Head of caudate nucleus (tissue), 42 donors: ENCODE results near the gene MASTL.
A peak's percentile ranks its signal among the peaks of the same experiment; 100 is the strongest.
"Not testable (repeated sequence)": the region's sequence is repeated elsewhere in the genome, so short reads cannot be mapped to it uniquely, and the experiment has no call there.

Experiments
- DNase-seq, 42 donors: peaks; one replicate each; pipeline versions ENCODE4 v3.0.0 to v3.0.0-alpha.2; 2020 to 2021; ENCODE audit warnings: mixed read lengths in 7 of 42
- intact Hi-C: fragments of 100-400 bp; cut with DNase I; formaldehyde crosslinking; loops from one replicate; pipeline ENCODE4 v1.15.0; 2022

Gene MASTL

DNA sequence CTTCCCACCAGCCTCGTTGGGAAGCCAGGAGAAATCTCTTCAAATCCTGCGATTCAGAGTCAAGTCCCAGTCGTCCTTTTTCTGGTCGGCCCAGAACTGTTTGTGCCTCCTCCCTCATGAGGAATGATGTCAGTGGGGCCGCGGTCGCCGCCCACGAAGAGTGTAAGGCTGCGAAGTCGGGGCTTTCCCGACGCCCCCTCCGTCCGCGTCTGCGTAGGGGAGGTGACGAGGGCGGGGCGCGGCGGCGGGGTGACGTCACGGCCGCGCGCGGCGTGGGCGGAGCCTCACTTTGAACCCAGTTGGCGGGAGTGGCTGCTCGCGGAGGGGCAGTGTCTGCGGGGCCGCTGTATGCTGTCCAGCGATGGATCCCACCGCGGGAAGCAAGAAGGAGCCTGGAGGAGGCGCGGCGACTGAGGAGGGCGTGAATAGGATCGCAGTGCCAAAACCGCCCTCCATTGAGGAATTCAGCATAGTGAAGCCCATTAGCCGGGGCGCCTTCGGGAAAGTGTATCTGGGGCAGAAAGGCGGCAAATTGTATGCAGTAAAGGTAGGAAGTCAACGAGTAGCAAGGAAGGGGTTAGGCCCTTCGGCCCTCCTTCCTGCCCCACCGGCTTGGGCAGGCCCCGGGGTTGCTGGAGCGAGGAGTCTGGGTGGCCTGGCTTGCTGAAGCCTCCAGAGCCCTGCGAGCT, at the start of gene MASTL:
Gene MASTL (plus strand): TSS at position 287 of the 689 bp plus-strand sequence. CDS start 75 bp downstream, at position 362.
- DNase-seq, result peak; percentile 82 to 97 (median 92)
- intact Hi-C loops, result loop anchor here (2.0 kb wide), 2 partner anchors 54 to 86 kb away; partner anchors contain the start of genes ACBD5 and ANKRD26

DNA sequence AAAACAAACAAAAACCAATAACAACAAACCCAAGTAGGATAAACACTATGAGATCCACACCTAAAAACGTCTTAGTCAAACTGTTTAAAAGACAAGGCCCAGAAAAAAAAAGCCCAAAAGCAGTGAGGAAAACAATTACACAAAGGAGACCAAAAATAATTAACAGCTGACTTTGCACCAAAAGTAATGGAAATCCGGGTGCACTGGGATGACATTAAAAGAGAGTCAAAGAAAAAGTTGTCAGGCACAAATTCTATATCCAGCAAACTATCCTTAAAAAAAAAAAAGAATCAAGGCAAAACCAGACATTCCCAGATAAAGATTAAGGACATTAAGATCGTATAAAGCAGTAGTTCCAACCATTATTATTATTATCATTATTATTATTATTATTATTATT, 47.0 kb upstream of the MASTL start:
- DNase-seq, result no peak
- intact Hi-C loops, result no loop called here

DNA sequence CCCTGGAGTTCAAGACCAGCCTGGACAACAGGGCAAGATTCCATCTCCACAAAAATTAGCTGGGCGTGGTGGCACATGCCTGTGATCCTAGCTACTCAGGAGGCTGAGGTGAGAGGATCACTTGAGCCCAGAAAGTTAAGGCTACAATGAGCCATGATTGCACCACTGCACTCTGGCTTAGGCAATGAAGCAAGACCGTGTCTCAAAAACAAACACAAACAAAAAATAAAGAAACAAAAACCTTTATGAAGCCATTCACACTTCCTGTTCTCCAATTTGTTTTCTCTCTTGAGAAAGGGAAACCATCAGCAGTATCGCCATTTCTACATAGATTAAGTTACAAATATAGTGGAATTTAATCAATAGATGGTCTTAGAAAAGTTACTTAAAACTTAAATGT, 20.8 kb upstream of the MASTL start:
- intact Hi-C loops, result no loop called here
- no peak for DNase-seq

GRCh38 chr10:27138277-27138676, 16.9 kb upstream of the MASTL start:
- intact Hi-C loops, result no loop called here
- DNase-seq, result no peak

DNA sequence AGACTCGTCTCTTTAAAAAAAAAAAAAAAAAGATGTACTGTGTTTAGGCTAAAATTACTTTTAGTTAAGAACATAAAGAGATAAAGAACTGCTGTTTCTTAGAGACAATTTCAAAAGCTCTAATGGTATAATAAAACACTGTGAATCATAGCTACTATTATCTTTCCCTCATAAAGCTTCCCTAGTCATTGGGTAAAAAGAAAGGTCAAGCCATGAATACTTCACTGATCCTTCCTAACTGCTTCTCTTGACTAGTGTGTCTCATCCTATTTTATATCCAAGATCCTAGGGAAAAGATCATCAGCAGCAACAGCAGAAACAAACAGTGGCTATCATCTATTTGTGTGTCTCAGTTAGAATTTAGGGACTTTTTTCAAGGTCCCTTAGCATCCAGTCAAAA, 11.5 kb upstream of the MASTL start:
- intact Hi-C loops, result no loop called here
- no peak for DNase-seq

- no peak for DNase-seq
- intact Hi-C loops, result no loop called here
These were observed 9.2 kb upstream of the MASTL start for GRCh38 chr10:27145937-27146336.

DNA sequence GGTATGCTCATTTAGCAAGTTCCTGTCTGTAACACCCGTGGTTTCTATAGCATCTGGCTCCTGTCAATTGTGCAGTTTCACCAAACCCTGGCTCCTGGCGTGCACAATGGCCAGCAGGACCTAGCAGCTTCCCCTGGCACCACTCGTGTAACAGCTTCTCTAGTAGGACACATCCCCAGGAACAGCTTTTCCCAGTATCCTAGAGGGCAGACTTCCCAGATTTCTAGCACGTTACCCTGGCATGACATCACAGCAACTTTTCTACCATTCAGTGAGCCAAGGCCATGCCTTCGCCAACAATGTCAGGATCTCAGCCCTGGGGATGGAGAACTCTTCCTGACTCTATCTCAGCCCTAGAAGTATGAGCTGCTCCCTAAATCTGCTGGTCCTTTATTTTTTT, 7.5 kb upstream of the MASTL start:
- DNase-seq, result no peak
- intact Hi-C loops, result no loop called here

GRCh38 chr10:27150261-27150660, 4.9 kb upstream of the MASTL start:
- intact Hi-C loops, result no loop called here
- no peak for DNase-seq

DNA sequence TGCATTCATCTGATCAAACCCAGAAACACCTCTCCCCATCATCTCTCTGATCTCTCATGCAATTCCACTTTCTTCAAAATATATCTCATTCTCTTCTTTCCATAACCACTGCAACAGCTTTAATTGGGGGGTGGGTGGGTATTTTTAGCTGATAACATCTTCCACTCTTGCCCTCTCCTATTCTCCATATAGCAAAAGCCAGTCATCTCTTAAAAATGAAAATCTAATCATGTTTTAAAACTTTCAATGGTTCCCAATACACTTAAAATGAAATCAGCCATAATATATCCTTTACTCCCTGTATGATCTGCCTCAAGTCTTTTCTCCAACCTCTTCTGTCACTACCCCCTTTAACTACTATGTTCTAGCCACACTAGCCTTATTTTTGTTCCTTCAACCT, 2.5 kb upstream of the MASTL start:
- intact Hi-C loops, result no loop called here

DNA sequence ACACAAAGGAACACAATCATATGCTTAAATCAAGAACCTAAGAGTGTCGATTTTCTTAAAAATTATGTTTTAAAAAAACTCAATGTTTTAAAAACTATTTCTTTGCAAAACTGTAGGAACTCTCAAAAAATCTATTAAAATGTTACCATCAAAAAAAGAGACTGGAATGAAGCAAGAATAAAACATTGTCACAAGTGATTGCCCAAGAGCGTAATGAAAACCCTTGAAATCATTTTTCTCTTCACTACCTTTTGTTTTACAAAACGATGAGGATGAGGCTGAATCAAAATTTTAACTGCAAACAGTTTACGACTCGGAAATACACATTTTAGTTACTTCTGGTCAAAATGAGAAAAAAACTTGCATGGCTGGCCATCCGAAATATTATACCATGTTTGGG, 1.8 kb upstream of the MASTL start:
- no peak for DNase-seq
- intact Hi-C loops, result no loop called here

More for the DNA sequence above, 2.5 kb upstream of the MASTL start:
- DNase-seq, result no peak

- peak in 22 of 42 donors; percentile 6 to 56 (median 31) for DNase-seq
These were observed 1.3 kb upstream of the MASTL start for GRCh38 chr10:27153845-27154193.

GRCh38 chr10:27156566-27156965, 1.4 kb downstream of the MASTL start:
- intact Hi-C loops, DNase-seq: not testable (repeated sequence)

More at GRCh38 chr10:27153845-27154193, 1.3 kb upstream of the MASTL start:
- intact Hi-C loops, result loop anchor here (2.0 kb wide), 2 partner anchors 53 to 87 kb away; partner anchors contain the start of genes ACBD5 and ANKRD26

DNA sequence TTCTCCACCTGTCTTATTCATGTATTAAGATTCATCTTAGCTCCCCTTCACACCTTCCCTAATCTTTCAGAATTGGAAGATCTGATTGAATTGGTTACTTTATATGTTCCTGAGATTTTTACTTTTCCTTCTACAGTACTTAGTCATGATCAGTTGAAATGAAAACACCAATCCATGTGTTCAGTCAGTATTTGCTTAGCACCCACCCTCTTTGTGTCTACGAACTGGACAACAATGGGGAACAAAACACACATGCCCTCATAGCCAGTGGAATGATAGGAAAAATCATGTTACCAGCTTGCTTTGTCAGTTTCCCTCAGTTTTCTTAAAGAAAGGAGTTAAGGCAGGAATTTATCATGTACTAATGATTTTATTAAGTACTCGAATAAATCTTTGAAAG, 2.0 kb downstream of the MASTL start:
- intact Hi-C loops, result no loop called here
- no peak for DNase-seq

GRCh38 chr10:27158421-27158820, 3.3 kb downstream of the MASTL start:
- intact Hi-C loops, result no loop called here
- DNase-seq, result no peak

- no peak for DNase-seq
- intact Hi-C loops, result no loop called here
These were observed 14.7 kb downstream of the MASTL start for GRCh38 chr10:27169849-27170248.

DNA sequence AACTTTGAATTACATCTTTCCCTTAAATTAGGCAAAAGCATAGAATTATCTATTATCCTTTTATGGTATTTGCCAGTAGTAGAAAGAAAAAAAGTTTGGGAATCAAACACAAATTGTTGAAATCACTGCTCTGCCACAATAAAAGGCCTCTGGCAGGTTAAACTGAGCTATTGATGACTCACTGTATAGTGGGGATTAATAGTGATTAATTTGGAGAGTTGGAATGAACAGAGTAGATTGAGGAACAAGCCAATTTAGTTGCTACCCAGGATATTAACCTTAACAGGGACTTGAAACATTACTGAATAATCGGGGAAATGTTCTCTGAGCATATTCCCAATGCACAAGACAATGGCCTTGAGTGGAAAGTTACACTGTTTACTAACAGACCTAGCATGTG, 33.1 kb downstream of the MASTL start:
- no peak for DNase-seq
- intact Hi-C loops, result no loop called here

DNA sequence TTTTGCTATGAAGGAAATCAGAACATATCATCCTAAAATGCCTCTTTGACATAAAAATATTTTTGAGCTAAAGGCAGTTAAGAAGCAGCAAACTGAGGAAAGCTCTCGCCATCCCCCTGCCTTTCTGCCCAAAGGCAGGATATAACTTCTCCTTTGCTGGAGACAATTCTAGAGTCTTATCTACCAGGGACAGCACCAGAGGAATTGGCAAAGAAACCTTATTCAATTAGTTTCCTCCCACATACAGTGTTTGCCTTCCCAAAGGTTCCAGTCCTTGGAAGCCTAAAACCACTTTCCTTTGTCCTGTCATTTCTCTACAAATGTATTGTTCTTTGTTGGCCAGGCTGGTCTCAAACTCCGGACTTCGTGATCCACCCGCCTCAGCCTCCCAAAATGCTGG, 33.7 kb downstream of the MASTL start:
- intact Hi-C loops, result no loop called here
- no peak for DNase-seq

DNA sequence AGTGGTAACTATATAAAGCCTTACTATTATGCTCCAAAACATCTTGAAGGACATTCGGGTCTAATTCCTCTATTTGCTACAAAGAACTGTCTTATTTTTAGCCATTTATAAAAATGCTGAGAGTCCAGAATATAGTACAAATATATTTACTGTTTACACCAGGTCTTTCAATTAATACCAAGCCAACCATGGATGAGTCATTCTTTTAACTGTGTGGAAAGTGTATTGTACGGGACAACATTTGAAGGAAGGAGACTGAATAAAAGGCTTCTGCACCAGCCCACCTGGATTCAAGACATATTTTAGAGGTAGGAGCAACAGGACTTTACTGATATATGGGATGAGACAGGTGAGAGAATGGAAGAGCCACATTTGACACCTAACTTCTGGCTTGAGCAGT, 35.4 kb downstream of the MASTL start:
- no peak for DNase-seq
- intact Hi-C loops, result no loop called here

- intact Hi-C loops, result no loop called here
- DNase-seq, result peak in 18 of 42 donors; percentile 4 to 72 (median 28)
These were observed 37.1 kb downstream of the MASTL start for GRCh38 chr10:27192284-27192683.

DNA sequence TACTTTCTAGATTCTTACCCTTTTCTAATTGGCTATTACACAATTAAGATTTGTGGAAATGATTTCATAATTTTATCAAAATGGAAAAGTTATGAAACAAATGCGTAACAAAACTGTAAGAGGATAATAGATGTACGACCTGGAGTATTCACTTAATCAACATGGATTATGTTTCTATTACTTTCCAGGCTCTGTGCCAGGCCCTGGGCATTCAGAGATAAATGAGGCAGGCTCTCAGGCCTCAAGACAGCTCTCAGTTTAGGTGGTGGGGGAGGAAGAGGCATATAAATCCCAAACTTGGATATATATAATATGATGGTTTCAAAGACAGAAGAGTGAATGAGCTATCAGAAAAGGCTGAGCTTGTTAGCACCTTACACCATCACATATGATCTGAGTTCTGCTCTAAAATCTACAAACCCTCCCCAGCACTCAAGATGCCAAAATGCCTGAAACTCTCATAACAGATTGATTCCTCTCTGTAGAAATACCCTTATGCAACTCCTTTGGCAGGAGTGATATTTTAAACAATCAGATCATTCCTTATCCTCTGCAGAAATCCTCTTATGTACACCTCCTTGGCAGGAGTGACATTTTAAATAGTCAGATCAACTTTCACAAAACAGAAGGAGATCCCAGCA, 42.9 kb downstream of the MASTL start:
- peak in 2 of 42 donors; percentile 6 to 12 for DNase-seq
- intact Hi-C loops, result no loop called here

DNA sequence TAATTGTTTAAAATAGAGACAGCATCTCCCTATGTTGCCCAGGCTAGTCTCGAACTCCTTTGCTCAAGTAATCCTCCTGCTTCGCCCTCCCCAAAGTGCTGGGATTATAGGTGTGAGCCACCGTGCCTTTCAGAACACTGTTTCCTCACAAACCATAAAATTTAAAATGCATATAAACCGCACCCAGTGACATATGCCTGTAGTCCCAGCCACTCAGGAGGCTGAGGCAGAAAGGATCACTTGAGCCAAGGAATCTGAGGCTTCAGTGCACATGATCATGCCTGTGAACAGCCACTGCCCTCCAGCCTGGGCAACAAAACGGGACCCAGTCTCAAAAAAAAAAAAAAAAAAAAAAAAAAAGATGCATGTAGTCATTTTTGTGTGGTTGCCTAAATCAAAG, 48.7 kb downstream of the MASTL start:
- intact Hi-C loops, result no loop called here
- no peak for DNase-seq
